ENCODE data around the gene EMILIN3.

The EMILIN3 gene

GRCh38 chr20:41366546-41367392 is at the start of gene EMILIN3:
Gene EMILIN3, minus strand, starts transcription at chr20:41366818. Its CDS starts 184 bp downstream, at chr20:41366634.
- no peak for DNase-seq (ENCODE audit: low read depth in 2 of 2)

- DNase-seq (ENCODE audit: low read depth in 2 of 2), result no peak
Observed at GRCh38 chr20:41415191-41415590, 48.6 kb upstream of the EMILIN3 start.

GRCh38 chr20:41413169-41413568 is 46.6 kb upstream of the EMILIN3 start:
- no peak for DNase-seq (ENCODE audit: low read depth in 2 of 2)

- no peak for DNase-seq (ENCODE audit: low read depth in 2 of 2)
Observed at GRCh38 chr20:41412324-41413120, 45.9 kb upstream of the EMILIN3 start.

- no peak for DNase-seq (ENCODE audit: low read depth in 2 of 2)
Observed at GRCh38 chr20:41411391-41411847, 44.8 kb upstream of the EMILIN3 start.

- DNase-seq (ENCODE audit: low read depth in 2 of 2), result no peak
Observed at GRCh38 chr20:41408986-41409385, 42.4 kb upstream of the EMILIN3 start.

- no peak for DNase-seq (ENCODE audit: low read depth in 2 of 2)
Observed at GRCh38 chr20:41408156-41408794, 41.7 kb upstream of the EMILIN3 start.

GRCh38 chr20:41407607-41408006 is 41.0 kb upstream of the EMILIN3 start:
- no peak for DNase-seq (ENCODE audit: low read depth in 2 of 2)

- no peak for DNase-seq (ENCODE audit: low read depth in 2 of 2)
Observed at GRCh38 chr20:41406896-41407444, 40.4 kb upstream of the EMILIN3 start.

- no peak for DNase-seq (ENCODE audit: low read depth in 2 of 2)
Observed at GRCh38 chr20:41406353-41406752, 39.7 kb upstream of the EMILIN3 start.

GRCh38 chr20:41405436-41405835 is 38.8 kb upstream of the EMILIN3 start:
- no peak for DNase-seq (ENCODE audit: low read depth in 2 of 2)

GRCh38 chr20:41403604-41404003 is 37.0 kb upstream of the EMILIN3 start:
- no peak for DNase-seq (ENCODE audit: low read depth in 2 of 2)

- DNase-seq (ENCODE audit: low read depth in 2 of 2), result no peak
Observed at GRCh38 chr20:41398408-41398807, 31.8 kb upstream of the EMILIN3 start.

GRCh38 chr20:41395667-41396664 is 29.3 kb upstream of the EMILIN3 start:
- no peak for DNase-seq (ENCODE audit: low read depth in 2 of 2)

GRCh38 chr20:41394931-41395666 is 28.5 kb upstream of the EMILIN3 start:
- no peak for DNase-seq (ENCODE audit: low read depth in 2 of 2)

- no peak for DNase-seq (ENCODE audit: low read depth in 2 of 2)
Observed at GRCh38 chr20:41394081-41394480, 27.5 kb upstream of the EMILIN3 start.

GRCh38 chr20:41393705-41394066 is 27.1 kb upstream of the EMILIN3 start:
- no peak for DNase-seq (ENCODE audit: low read depth in 2 of 2)

- no peak for DNase-seq (ENCODE audit: low read depth in 2 of 2)
Observed at GRCh38 chr20:41392871-41393704, 26.5 kb upstream of the EMILIN3 start.

- DNase-seq (ENCODE audit: low read depth in 2 of 2), result no peak
Observed at GRCh38 chr20:41392295-41392694, 25.7 kb upstream of the EMILIN3 start.

All from stimulated activated CD8-positive, alpha-beta memory T cell treated with anti-CD3 and anti-CD28 coated beads, Interleukin-7, amount 100 ng/mL, for 4 hours (primary cell).